B cell (primary cell): ENCODE measurements around the gene HPS5. TPM values are rescaled to one million over a fixed set of nuclear protein-coding genes. Genes with fewer than 3 reads are reported as not detected.

ENCODE experiments used
- ATAC-seq: fragments of 200-7000 bp; cut with Tn5 transposase; one replicate; pipeline ENCODE4 v1.10.0; 2021; ENCODE audit warnings: low read depth, mild to moderate bottlenecking, moderate number of reproducible peaks, moderate library complexity
- CTCF ChIA-PET: fragments of 350-600 bp; sonication (Branson Sonifier 250); formaldehyde crosslinking; loops from one replicate; lab custom pipeline; 2021; ENCODE audit warnings: antibody characterized with exemption, inconsistent platforms; lab: Charles Lee
- POLR2A ChIA-PET: fragments of 350-600 bp; sonication (Branson Sonifier 250); formaldehyde crosslinking; loops from one replicate; lab custom pipeline; 2021; ENCODE audit warnings: antibody characterized with exemption; lab: Charles Lee
- DNase-seq: peaks from one replicate; pipeline ENCODE4 v3.0.0; 2013
- H2AFZ ChIP-seq: 2 replicates; pipeline ENCODE4 v1.6.1; 2012; ENCODE audit warnings: mild to moderate bottlenecking, low read depth, low read length; ENCODE audit not compliant: insufficient read depth, poor library complexity, severe bottlenecking
- H3K27ac ChIP-seq, 2 donors: 1 replicate in 1 of 2; 2 replicates in 1 of 2; pipeline ENCODE4 v1.5.1; 2012 to 2013; ENCODE audit warnings: low read length in 2 of 2, mild to moderate bottlenecking in 2 of 2, moderate library complexity in 1 of 2
- H3K27me3 ChIP-seq, 4 experiments: fragments of 200-600 bp in 1 of 4; sonication (generic) in 1 of 4; replicated peaks in 1 of 4; 1 replicate in 2 of 4; 2 replicates in 2 of 4; pipeline versions ENCODE4 v1.6.1 to v1.7.0; 2013 to 2016; ENCODE audit warnings: low read length in 3 of 4, mild to moderate bottlenecking in 2 of 4, mixed read lengths in 1 of 4, moderate library complexity in 1 of 4; ENCODE audit not compliant: insufficient read depth in 4 of 4, control insufficient read depth in 3 of 4; ENCODE audit errors: control extremely low read depth in 1 of 4
- H3K36me3 ChIP-seq, 2 experiments: replicated peaks in 1 of 2; 1 replicate in 1 of 2; 2 replicates in 1 of 2; pipeline versions ENCODE4 v1.6.1 to v1.7.1; 2013; ENCODE audit warnings: low read length in 1 of 2; ENCODE audit not compliant: insufficient read depth in 2 of 2, control insufficient read depth in 1 of 2; ENCODE audit errors: control extremely low read depth in 1 of 2, extremely low read depth in 1 of 2
- H3K4me1 ChIP-seq, 2 donors: fragments of 200-600 bp in 1 of 2; sonication (generic) in 1 of 2; 1 replicate in 1 of 2; 2 replicates in 1 of 2; pipeline versions ENCODE4 v1.5.1 to v1.6.1; 2013 to 2017; ENCODE audit warnings: low read length in 2 of 2; ENCODE audit not compliant: control insufficient read depth in 2 of 2, insufficient read depth in 2 of 2
- H3K4me2 ChIP-seq: replicated peaks from 2 replicates; pipeline ENCODE3; 2012; ENCODE audit warnings: mild to moderate bottlenecking, low read depth, low read length; ENCODE audit not compliant: poor library complexity, severe bottlenecking
- H3K4me3 ChIP-seq, 5 experiments: fragments of 200-600 bp in 1 of 5; sonication (generic) in 1 of 5; 1 replicate in 3 of 5; 2 replicates in 2 of 5; pipeline versions ENCODE4 v1.5.1 to v1.7.0; 2011 to 2016; ENCODE audit warnings: low read length in 4 of 5, mild to moderate bottlenecking in 4 of 5, low read depth in 2 of 5, control low read depth in 1 of 5, moderate library complexity in 1 of 5; ENCODE audit not compliant: insufficient read depth in 1 of 5; ENCODE audit errors: control extremely low read depth in 1 of 5, extremely low read depth in 1 of 5
- H3K79me2 ChIP-seq: fragments of 200-600 bp; sonication (generic); one replicate; pipeline ENCODE4 v1.6.0; 2016; ENCODE audit warnings: low read length; ENCODE audit not compliant: control insufficient read depth, insufficient read depth
- H3K9ac ChIP-seq: fragments of 200-600 bp; sonication (generic); 2 replicates; pipeline ENCODE4 v1.6.1; 2017; ENCODE audit warnings: mild to moderate bottlenecking, low read length, moderate library complexity
- H3K9me3 ChIP-seq, 3 donors: one replicate each; pipeline versions ENCODE4 v1.6.1 to v1.7.1; 2013; ENCODE audit warnings: low read length in 2 of 3; ENCODE audit not compliant: control insufficient read depth in 2 of 3, insufficient read depth in 1 of 3; ENCODE audit errors: control extremely low read depth in 1 of 3
- H4K20me1 ChIP-seq: 2 replicates; pipeline ENCODE4 v1.6.0; 2012; ENCODE audit warnings: mild to moderate bottlenecking, low read length; ENCODE audit not compliant: insufficient read depth, control insufficient read depth, poor library complexity, severe bottlenecking
- H3K27ac Mint-ChIP-seq: one replicate; pipeline ENCODE4 v1.8.0; 2021; ENCODE audit warnings: mixed read lengths
- H3K27me3 Mint-ChIP-seq: one replicate; pipeline ENCODE4 v1.8.0; 2021; ENCODE audit warnings: mixed read lengths
- H3K4me1 Mint-ChIP-seq: one replicate; pipeline ENCODE4 v1.8.0; 2021; ENCODE audit warnings: mixed read lengths
- H3K4me3 Mint-ChIP-seq: one replicate; pipeline ENCODE4 v1.8.0; 2021; ENCODE audit warnings: mixed read lengths
- H3K9me3 Mint-ChIP-seq: one replicate; pipeline ENCODE4 v1.8.0; 2022; ENCODE audit warnings: mixed read lengths; ENCODE audit not compliant: insufficient read depth
- EZH2 ChIP-seq: IDR thresholded peaks from 2 replicates; pipeline ENCODE4 v1.6.1; 2012; ENCODE audit warnings: borderline replicate concordance, low read depth, mild to moderate bottlenecking, moderate library complexity, low read length; ENCODE audit not compliant: insufficient read depth, poor library complexity, severe bottlenecking
- WGBS: methylation state at CpG from one replicate; pipeline ENCODE4 v1.1.5; 2013; ENCODE audit warnings: missing lambda C conversion rate; ENCODE audit not compliant: insufficient coverage; 5-methylcytosine and 5-hydroxymethylcytosine counted together
- intact Hi-C: fragments of 100-400 bp; cut with micrococcal nuclease; formaldehyde crosslinking; loops from one replicate; pipeline ENCODE4 v1.10.0; 2022
- polyA plus RNA-seq: library from polyadenylated mRNA; depleted of rRNA; stranded (reverse); fragments of >200 nt; gene quantifications from 2 replicates; pipeline ENCODE4 v1.2.3, GENCODE V29; 2012
- total RNA-seq, 2 donors: library from RNA; stranded (reverse); fragments of 120-200 nt in 1 of 2; gene quantifications; 1 replicate in 1 of 2; 2 replicates in 1 of 2; pipeline versions ENCODE4 v1.2.3 to v1.2.4, GENCODE V29; 2013 to 2022
- TF ChIP-seq, protein P1 (sequence below): fragments of 200-600 bp; IDR thresholded peaks from one replicate; pipeline ENCODE4 v1.8.0; 2022; ENCODE audit warnings: antibody characterized with exemption, mild to moderate bottlenecking

Gene HPS5
- total and polyA plus RNA-seq, 2 donors (not counting 1 experiment from before 2014, with no cell fraction given), result 15.2 to 31.3 TPM

GRCh38 chr11:18368221-18368620 is 46.3 kb upstream of the HPS5 start:
- H3K4me3 Mint-ChIP-seq, result no peak overlapping the region
- Histone ChIP-seq H3K9me3 (no peaks in the 10 kb centered on the region), H3K4me3 (no peak overlapping the region), H3K4me2 (no peak overlapping the region), H3K27ac (no peak overlapping the region), H3K36me3 (peaks cover 3 to 37% of the 10 kb centered on the region in 2 experiments), H3K4me1 (no peaks in the 10 kb centered on the region), H2AFZ (no peak overlapping the region), H3K27me3 (no peaks in the 10 kb centered on the region), H3K79me2 (no peaks in the 10 kb centered on the region), H4K20me1 (no peaks in the 10 kb centered on the region), H3K9ac (no peak overlapping the region)
- H3K27ac Mint-ChIP-seq, result no peak overlapping the region
- H3K9me3 Mint-ChIP-seq, result no peaks in the 10 kb centered on the region
- no peaks in the 10 kb centered on the region for H3K4me1 Mint-ChIP-seq
- ATAC-seq, result no peak
- ChIA-PET CTCF (no interaction called here), POLR2A (no interaction called here)
- no peak for TF ChIP-seq EZH2
- TF ChIP-seq, protein P1, sequence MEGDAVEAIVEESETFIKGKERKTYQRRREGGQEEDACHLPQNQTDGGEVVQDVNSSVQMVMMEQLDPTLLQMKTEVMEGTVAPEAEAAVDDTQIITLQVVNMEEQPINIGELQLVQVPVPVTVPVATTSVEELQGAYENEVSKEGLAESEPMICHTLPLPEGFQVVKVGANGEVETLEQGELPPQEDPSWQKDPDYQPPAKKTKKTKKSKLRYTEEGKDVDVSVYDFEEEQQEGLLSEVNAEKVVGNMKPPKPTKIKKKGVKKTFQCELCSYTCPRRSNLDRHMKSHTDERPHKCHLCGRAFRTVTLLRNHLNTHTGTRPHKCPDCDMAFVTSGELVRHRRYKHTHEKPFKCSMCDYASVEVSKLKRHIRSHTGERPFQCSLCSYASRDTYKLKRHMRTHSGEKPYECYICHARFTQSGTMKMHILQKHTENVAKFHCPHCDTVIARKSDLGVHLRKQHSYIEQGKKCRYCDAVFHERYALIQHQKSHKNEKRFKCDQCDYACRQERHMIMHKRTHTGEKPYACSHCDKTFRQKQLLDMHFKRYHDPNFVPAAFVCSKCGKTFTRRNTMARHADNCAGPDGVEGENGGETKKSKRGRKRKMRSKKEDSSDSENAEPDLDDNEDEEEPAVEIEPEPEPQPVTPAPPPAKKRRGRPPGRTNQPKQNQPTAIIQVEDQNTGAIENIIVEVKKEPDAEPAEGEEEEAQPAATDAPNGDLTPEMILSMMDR, result no peak
- WGBS, result 57% methylated on average over 1 of the region's 2 CpGs
- intact Hi-C loops, result no loop called here
- no peak for DNase-seq
- H3K27me3 Mint-ChIP-seq, result no peaks in the 10 kb centered on the region

DNA sequence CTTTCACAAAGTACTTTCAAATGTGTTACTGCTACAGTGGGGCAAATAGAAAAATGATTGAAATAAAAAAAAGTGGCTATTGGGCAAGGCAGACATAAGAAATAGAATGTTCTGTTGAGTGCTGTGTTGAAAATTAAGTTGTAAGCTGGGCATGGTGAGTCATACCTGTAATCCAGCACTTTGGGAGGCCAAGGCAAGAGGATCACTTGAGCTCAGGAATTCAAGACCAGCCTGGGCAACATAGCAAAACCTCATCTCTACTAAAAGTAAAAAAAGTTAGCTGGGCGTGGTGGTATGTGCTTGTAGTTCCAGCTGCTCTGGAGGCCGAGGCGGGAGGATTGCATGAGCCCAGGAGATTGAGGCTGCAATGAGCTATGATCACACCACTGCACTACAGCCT is 45.5 kb upstream of the HPS5 start:
- Histone ChIP-seq H2AFZ (no peak overlapping the region), H3K9ac (no peak overlapping the region), H3K36me3 (peaks cover 3 to 41% of the 10 kb centered on the region in 2 experiments), H3K27me3 (no peaks in the 10 kb centered on the region), H3K79me2 (no peaks in the 10 kb centered on the region), H3K4me2 (no peak overlapping the region), H3K9me3 (no peaks in the 10 kb centered on the region), H3K4me1 (no peaks in the 10 kb centered on the region), H4K20me1 (no peaks in the 10 kb centered on the region), H3K27ac (no peak overlapping the region), H3K4me3 (no peak overlapping the region)
- ChIA-PET CTCF (no interaction called here), POLR2A (no interaction called here)
- ATAC-seq, result no peak
- Mint-ChIP-seq H3K9me3 (no peaks in the 10 kb centered on the region), H3K4me3 (no peak overlapping the region), H3K27ac (no peak overlapping the region), H3K27me3 (no peaks in the 10 kb centered on the region), H3K4me1 (no peaks in the 10 kb centered on the region)
- intact Hi-C loops, result no loop called here
- DNase-seq, result no peak
- no CpG with 5 or more reads among the region's 3 CpGs for WGBS
- no peak for TF ChIP-seq EZH2
- TF ChIP-seq, protein P1, result no peak
